RKO (cell line): Measurements from ENCODE around the gene SARS1.
"Not testable (repeated sequence)": the region's sequence is repeated elsewhere in the genome, so short reads cannot be mapped to it uniquely, and the experiment has no call there.

Experiments used
- DNase-seq: peaks from one replicate; pipeline ENCODE4 v3.0.0-alpha.2; 2016; ENCODE audit warnings: low spot score

SARS1 gene

GRCh38 chr1:109275706-109276345 lies 62.1 kb downstream of the SARS1 start:
- DNase-seq = no peak

- DNase-seq = peak; percentile 75
Observed at GRCh38 chr1:109277434-109278204, 63.9 kb downstream of the SARS1 start.

DNA sequence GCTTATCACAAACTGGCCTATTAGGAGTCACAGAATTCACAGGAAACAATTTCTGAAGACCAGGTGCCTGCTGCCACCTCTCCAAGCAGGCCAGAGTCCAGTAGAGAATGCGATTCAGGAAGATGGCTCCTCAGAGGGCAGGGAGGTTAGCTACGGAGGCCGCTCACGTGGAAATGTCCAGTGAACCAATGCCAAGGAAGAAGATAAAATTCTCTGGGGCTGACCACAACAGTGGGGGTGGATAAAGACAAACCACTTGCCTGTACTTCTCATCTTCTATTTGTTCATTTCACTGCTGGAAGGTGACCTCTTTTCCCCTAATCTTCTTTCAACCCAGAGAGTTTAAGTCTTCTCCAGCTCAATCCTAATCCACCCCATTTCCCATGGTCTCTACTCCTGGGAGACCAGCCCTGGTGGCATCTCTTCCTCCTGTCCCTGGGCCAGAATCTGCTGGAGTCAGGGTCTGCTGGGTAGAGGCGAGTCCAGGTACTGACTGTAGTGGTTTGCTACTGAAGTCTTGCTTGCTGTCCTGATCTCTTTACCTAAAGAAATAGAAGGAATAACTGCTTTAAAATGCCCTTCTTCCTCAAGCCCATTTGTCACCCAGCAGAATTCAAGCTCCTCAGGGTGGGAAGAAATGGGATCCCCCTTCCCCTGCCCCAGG lies 66.0 kb downstream of the SARS1 start:
- no peak for DNase-seq

- no peak for DNase-seq
Observed at GRCh38 chr1:109280862-109281261, 67.1 kb downstream of the SARS1 start.

- DNase-seq = peak; percentile 40
Observed at GRCh38 chr1:109281680-109282496, 68.2 kb downstream of the SARS1 start.

DNA sequence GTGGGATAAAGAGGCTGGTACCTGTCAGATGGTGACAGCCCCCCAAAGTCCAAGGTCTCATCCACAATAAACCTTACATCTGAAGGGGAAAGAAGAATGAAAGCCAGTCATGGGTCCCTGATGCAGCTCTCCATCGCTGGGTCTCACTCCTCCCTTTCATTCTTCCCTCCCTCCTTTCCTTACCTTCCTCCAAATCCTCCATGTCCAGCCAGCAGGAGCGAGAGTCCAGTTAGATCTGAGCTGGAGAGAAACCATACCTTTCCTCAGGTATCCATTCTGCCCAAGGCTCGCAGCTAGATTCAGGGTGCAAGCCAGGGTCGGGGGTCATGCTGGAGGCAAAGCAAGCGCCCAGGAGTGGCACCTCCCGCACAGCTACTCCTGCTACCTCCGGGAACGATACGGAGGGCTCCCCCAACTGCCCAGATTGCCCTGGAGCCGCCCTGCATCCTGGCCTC lies 68.8 kb downstream of the SARS1 start:
- no peak for DNase-seq

DNA sequence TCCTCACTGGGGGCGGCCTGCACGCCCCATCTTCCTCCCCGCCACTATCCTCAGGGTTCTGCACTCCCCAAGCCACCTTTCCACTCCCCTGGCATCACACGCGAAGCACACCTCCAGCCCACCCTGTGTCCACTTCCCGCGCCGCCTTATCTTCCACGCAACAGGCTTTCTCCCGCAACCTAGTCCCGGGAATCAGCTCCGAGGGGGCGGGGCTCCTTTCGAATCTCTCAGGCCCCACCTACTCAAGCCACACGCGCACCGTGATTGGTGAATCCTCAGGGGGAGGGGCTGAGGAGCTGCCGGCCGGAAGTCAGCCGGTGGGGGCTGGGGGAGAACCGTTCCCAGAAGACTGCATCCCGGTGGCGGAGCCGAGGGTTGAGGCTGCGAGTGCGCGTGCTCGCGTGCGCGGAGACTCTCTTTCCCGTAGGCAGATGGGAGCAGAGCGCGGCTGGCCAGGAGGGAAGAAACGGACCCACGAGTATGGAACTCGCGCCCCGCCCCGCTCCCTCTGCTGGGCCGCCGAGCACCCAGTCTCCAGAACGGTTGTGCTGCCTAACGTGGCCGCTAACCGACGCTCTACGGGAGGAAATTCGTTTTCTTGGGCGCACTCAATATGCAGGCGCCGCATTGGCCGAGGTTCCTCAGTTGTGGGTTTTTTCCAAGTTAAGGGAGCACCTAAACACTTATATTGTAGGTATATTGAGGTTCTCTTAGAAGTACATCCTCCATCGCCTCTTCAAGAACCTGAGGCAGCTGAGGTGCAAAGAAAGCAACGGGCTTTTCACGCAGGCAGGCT lies 69.4 kb downstream of the SARS1 start, which contains the start of gene PSRC1:
Gene PSRC1, minus strand, starts transcription at position 194 of the 796 bp plus-strand sequence.
- peak; percentile 95 for DNase-seq

DNA sequence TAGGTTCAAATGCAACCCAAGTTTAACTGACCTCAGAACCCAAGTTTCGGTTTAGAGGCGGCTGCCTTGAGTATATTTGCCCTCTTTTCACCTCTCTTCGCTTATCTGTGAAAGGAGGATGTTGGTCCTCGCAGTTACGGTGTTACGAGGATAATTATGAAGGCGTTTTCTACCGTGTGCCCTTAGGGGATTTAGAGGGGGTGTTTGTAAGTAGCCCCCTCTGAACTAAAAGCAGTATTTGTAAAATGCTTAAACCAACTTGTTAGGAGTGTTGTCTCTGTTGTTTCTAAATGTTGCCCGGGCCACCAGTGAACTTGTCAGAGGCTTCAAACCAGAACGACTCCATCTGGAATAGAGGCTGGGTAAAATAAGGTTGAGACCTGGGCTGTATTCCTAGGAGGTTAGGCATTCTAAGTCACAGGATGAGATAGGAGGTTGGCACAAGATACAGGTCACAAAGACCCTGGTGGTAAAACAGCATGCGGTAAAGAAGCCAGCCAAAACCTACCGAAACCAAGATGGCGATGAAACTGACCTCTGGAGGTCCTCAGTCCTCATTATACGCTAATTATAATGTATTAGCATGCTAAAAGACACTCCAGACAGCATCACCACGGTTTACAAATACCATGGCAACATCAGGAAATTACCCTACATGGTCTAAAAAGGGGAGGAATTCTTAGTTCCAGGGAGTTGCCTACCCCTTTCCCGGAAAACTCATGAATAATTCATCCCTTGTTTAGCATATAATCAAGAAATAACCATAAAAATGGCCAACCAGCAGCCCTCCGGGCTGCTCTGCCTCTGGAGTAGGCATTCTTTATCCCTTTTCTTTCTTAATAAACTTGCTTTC lies 70.3 kb downstream of the SARS1 start:
- DNase-seq = no peak

DNA sequence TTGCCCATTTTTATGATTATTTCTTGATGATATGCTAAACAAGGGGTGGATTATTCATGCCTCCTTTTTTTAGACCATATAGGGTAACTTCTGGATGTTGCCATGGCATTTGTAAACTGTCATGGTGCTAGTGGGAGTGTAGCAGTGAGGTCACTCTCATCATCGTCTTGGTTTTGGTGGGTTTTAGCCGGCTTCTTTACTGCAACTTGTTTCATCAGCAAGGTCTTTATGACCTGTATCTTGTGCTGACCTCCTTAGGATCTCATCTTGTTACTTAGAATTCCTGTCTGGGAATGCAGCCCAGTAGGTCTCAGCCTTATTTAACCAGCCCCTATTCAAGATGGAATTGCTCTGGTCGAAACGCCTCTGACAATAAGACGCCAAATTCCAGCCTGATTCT lies 73.0 kb downstream of the SARS1 start:
- not testable (repeated sequence) for DNase-seq
